HG02840 (cell line): ENCODE data around the gene TXNL4B.

Experiments
- ATAC-seq: cut with Tn5 transposase; IDR thresholded peaks from one replicate; pipeline ENCODE4 v1.9.1; 2021; ENCODE audit warnings: mild to moderate bottlenecking, moderate library complexity, moderate number of reproducible peaks; ENCODE audit not compliant: unreplicated experiment, low FRiP score

The TXNL4B gene

GRCh38 chr16:72112906-72113615, 19.6 kb upstream of the TXNL4B start:
- ATAC-seq = no peak

GRCh38 chr16:72112452-72112792, 19.0 kb upstream of the TXNL4B start:
- ATAC-seq = no peak

GRCh38 chr16:72111657-72112451, 18.4 kb upstream of the TXNL4B start:
- ATAC-seq = no peak

- ATAC-seq = no peak
Observed at GRCh38 chr16:72110662-72111615, 17.5 kb upstream of the TXNL4B start.

- ATAC-seq = no peak
Observed at GRCh38 chr16:72109966-72110530, 16.6 kb upstream of the TXNL4B start.

GRCh38 chr16:72109300-72109699, 15.9 kb upstream of the TXNL4B start:
- ATAC-seq = no peak

- no peak for ATAC-seq
Observed at GRCh38 chr16:72108353-72109102, 15.1 kb upstream of the TXNL4B start.

- ATAC-seq = no peak
Observed at GRCh38 chr16:72107371-72107770, 14.0 kb upstream of the TXNL4B start.

- ATAC-seq = no peak
Observed at GRCh38 chr16:72105978-72106377, 12.6 kb upstream of the TXNL4B start.

GRCh38 chr16:72104905-72105304, 11.5 kb upstream of the TXNL4B start:
- ATAC-seq = no peak

- ATAC-seq = no peak
Observed at GRCh38 chr16:72101195-72101594, 7.8 kb upstream of the TXNL4B start.

GRCh38 chr16:72099377-72099818, 6.0 kb upstream of the TXNL4B start:
- peak; percentile 75 for ATAC-seq

- no peak for ATAC-seq
Observed at GRCh38 chr16:72098936-72099335, 5.5 kb upstream of the TXNL4B start.

- no peak for ATAC-seq
Observed at GRCh38 chr16:72094266-72094610, 818 bp upstream of the TXNL4B start.

- no peak for ATAC-seq
Observed at GRCh38 chr16:72092832-72093447, 480 bp downstream of the TXNL4B start.

- ATAC-seq = no peak
Observed at GRCh38 chr16:72091217-72091616, 2.2 kb downstream of the TXNL4B start.

GRCh38 chr16:72085002-72085401, 8.4 kb downstream of the TXNL4B start:
- no peak for ATAC-seq

- ATAC-seq = no peak
Observed at GRCh38 chr16:72084445-72084844, 9.0 kb downstream of the TXNL4B start.

- ATAC-seq = no peak
Observed at GRCh38 chr16:72083778-72084404, 9.5 kb downstream of the TXNL4B start.
